Heart left ventricle (tissue), 16 donors: Measurements from ENCODE around the gene CCDC34. TPM values are rescaled to one million over a fixed set of nuclear protein-coding genes. Genes with fewer than 3 reads are reported as not detected.

Experiments used
- ATAC-seq, 4 donors: fragments of 200-7000 bp; cut with Tn5 transposase; one replicate each; pipeline ENCODE4 v1.9.1; 2020 to 2022; ENCODE audit warnings: moderate library complexity in 4 of 4, mild to moderate bottlenecking in 3 of 4, moderate number of reproducible peaks in 1 of 4
- DNase-seq, 5 donors: peaks; one replicate each; pipeline ENCODE4 v3.0.0-alpha.2; 2020
- H3K27ac ChIP-seq, 12 donors: fragments of 200-600 bp; sonication (generic) in 4 of 12; one replicate each; pipeline versions ENCODE4 v1.5.0 to v1.8.0; 2016 to 2022; ENCODE audit warnings: mild to moderate bottlenecking in 2 of 12
- H3K27me3 ChIP-seq, 9 donors: fragments of 200-600 bp; sonication (generic) in 2 of 9; one replicate each; pipeline versions ENCODE4 v1.5.1 to v1.8.0; 2016 to 2022; ENCODE audit warnings: mild to moderate bottlenecking in 3 of 9
- H3K36me3 ChIP-seq, 9 donors: fragments of 200-600 bp; sonication (generic) in 2 of 9; one replicate each; pipeline versions ENCODE4 v1.5.0 to v1.8.0; 2018 to 2022; ENCODE audit warnings: mild to moderate bottlenecking in 2 of 9
- H3K4me1 ChIP-seq, 12 donors: fragments of 200-600 bp; sonication (generic) in 4 of 12; one replicate each; pipeline versions ENCODE4 v1.5.0 to v1.8.0; 2016 to 2022; ENCODE audit warnings: mild to moderate bottlenecking in 3 of 12
- H3K4me3 ChIP-seq, 12 donors: fragments of 200-600 bp; sonication (generic) in 4 of 12; one replicate each; pipeline versions ENCODE4 v1.5.0 to v1.8.0; 2017 to 2022; ENCODE audit warnings: mild to moderate bottlenecking in 9 of 12, moderate library complexity in 4 of 12
- H3K9me3 ChIP-seq, 12 donors: fragments of 200-600 bp; sonication (generic) in 4 of 12; one replicate each; pipeline versions ENCODE4 v1.5.0 to v1.8.0; 2016 to 2022; ENCODE audit warnings: mild to moderate bottlenecking in 1 of 12
- CTCF ChIP-seq, 12 donors: fragments of 200-600 bp; sonication (generic) in 4 of 12; IDR thresholded peaks; one replicate each; pipeline versions ENCODE4 v1.5.0 to v1.8.0; 2018 to 2022; ENCODE audit warnings: antibody characterized with exemption in 12 of 12, mild to moderate bottlenecking in 5 of 12
- POLR2A ChIP-seq, 2 donors: fragments of 450-650 bp; IDR thresholded peaks; one replicate each; pipeline ENCODE4 v1.6.1; 2017; ENCODE audit warnings: antibody characterized with exemption in 2 of 2, mild to moderate bottlenecking in 2 of 2, moderate library complexity in 2 of 2
- WGBS, 4 donors: extraction: QIAGEN DNeasy Blood & Tissue Kit in 2 of 4; methylation state at CpG; one replicate each; pipeline versions ENCODE4 v1.1.5 to v1.1.7; 2013 to 2018; 5-methylcytosine and 5-hydroxymethylcytosine counted together
- intact Hi-C, 10 donors: fragments of 100-400 bp; cut with DNase I; formaldehyde crosslinking; loops; one replicate each; pipeline versions ENCODE4 v1.11.1 to v1.14.2; 2022
- polyA plus RNA-seq, 2 donors: library from polyadenylated mRNA; stranded (reverse); fragments of 200-250 nt; gene quantifications; one replicate each; pipeline ENCODE4 v1.2.3, GENCODE V29; 2013
- total RNA-seq, 9 donors: library from RNA; depleted of rRNA in 2 of 9; stranded (reverse); fragments of >200 nt in 2 of 9; fragmentation: NEBNext Ultra II Directional in 3 of 9; extraction: Animal tissue kit (Norgen Biotek cat#: 25700) in 3 of 9; gene quantifications; one replicate each; pipeline versions ENCODE4 v1.1.0 to v1.2.4, GENCODE V29; 2016 to 2023
- donor health status: ischemic (EF 13 %, LVEDD 7.1; RV severe dilation, severe dysfunction).
- donor health status: healthy with polysubstance abuse.
- donor health status: DM: no; HTN: yes; CAD: no.
- donor health status: DM: no; HTN: no; CAD: no.
- donor health status: ischemic (EF 25% LVEDD 6.9; RV normal size, moderate dysfunction).
- donor health status: ischemic (EF 25% LVEDD 5.7; RV mildly dilated, moderate dysfunction).
- donor health status: healthy.
- donor health status: DM: yes; HTN: yes; CAD: no.
- donor health status: ischemic (EF 35%, LVEDD 5.7; RV mildly dilated, moderate dysfunction).
- donor health status: nonischemic (EF 11% LVEDD 7.7; RV severe dilation, severe dysfunction).
- donor health status: DM: yes; HTN: yes; CAD: no.
- donor health status: PGD.
- donor health status: ischemic (EF 29% LVEDD 5.4; RV normal size, mild dysfunction).
- donor health status: nonischemic (EF 23%, LVEDD 6.1; RV moderate dilation, normal function).

Gene CCDC34
- total and polyA plus RNA-seq, 11 donors = 1.1 to 8.3 (median 3.0) TPM

GRCh38 chr11:27358296-27358695, 4.7 kb downstream of the CCDC34 start:
- 82 to 97% (median 90%) methylated on average over 1 of the region's 1 CpG for WGBS, 4 donors
- no peak for DNase-seq

GRCh38 chr11:27357250-27357649, 5.8 kb downstream of the CCDC34 start:
- ATAC-seq (no peak), DNase-seq (no peak)
- Histone ChIP-seq H3K4me3 (no peak overlapping the region), H3K9me3 (no peaks in the 10 kb centered on the region), H3K4me1 (peaks cover 0 to 10% (median 0%) of the 10 kb centered on the region in 12 donors), H3K27me3 (no peaks in the 10 kb centered on the region), H3K36me3 (no peaks in the 10 kb centered on the region), H3K27ac (no peak overlapping the region)
- WGBS, 4 donors = 75 to 89% (median 82%) methylated on average over 4 of the region's 4 CpGs
- intact Hi-C loops = no loop called here
- TF ChIP-seq POLR2A (IDR thresholded peaks at IDR 0.05) (no peak), CTCF (IDR thresholded peaks at IDR 0.05) (no peak)

More at GRCh38 chr11:27358296-27358695, 4.7 kb downstream of the CCDC34 start:
- H3K27ac ChIP-seq = no peak overlapping the region
- H3K4me3 ChIP-seq = no peak overlapping the region
- H3K27me3 ChIP-seq = no peaks in the 10 kb centered on the region
- no peaks in the 10 kb centered on the region for H3K36me3 ChIP-seq
- TF ChIP-seq POLR2A (IDR thresholded peaks at IDR 0.05) (no peak), CTCF (IDR thresholded peaks at IDR 0.05) (no peak)
- ATAC-seq = no peak
- no peaks in the 10 kb centered on the region for H3K9me3 ChIP-seq
- peaks cover 0 to 14% (median 3%) of the 10 kb centered on the region in 12 donors for H3K4me1 ChIP-seq
- intact Hi-C loops = no loop called here

- H3K27me3 ChIP-seq = no peaks in the 10 kb centered on the region
- WGBS, 4 donors = 84 to 93% (median 91%) methylated on average over 5 of the region's 5 CpGs
- no peaks in the 10 kb centered on the region for H3K36me3 ChIP-seq
- H3K9me3 ChIP-seq = no peaks in the 10 kb centered on the region
- no peak overlapping the region for H3K4me3 ChIP-seq
- TF ChIP-seq POLR2A (IDR thresholded peaks at IDR 0.05) (no peak), CTCF (IDR thresholded peaks at IDR 0.05) (no peak)
- H3K4me1 ChIP-seq = peaks cover 0 to 5% (median 0%) of the 10 kb centered on the region in 12 donors
- no peak overlapping the region for H3K27ac ChIP-seq
- DNase-seq = no peak
- intact Hi-C loops = no loop called here
- no peak for ATAC-seq
Measured at GRCh38 chr11:27356624-27357222, 6.3 kb downstream of the CCDC34 start.

- H3K36me3 ChIP-seq = no peaks in the 10 kb centered on the region
- H3K9me3 ChIP-seq = no peaks in the 10 kb centered on the region
- H3K27me3 ChIP-seq = no peaks in the 10 kb centered on the region
- intact Hi-C loops = no loop called here
- no peak overlapping the region for H3K27ac ChIP-seq
- no peak for ATAC-seq
- DNase-seq = no peak
- 70 to 90% (median 80%) methylated on average over 3 of the region's 3 CpGs for WGBS, 4 donors
- H3K4me3 ChIP-seq = no peak overlapping the region
- TF ChIP-seq POLR2A (IDR thresholded peaks at IDR 0.05) (no peak), CTCF (IDR thresholded peaks at IDR 0.05) (no peak)
- peaks cover 0 to 9% (median 0%) of the 10 kb centered on the region in 12 donors for H3K4me1 ChIP-seq
Measured at GRCh38 chr11:27355575-27356104, 7.4 kb downstream of the CCDC34 start.
